ENCODE results near the gene NFE2L3. TPM values are rescaled to one million over a fixed set of nuclear protein-coding genes. Genes with fewer than 3 reads are reported as not detected.

Gene NFE2L3
- total RNA-seq, 4 donors from 2014 or later = 1.5 to 2.7 (median 2.5) TPM

DNA sequence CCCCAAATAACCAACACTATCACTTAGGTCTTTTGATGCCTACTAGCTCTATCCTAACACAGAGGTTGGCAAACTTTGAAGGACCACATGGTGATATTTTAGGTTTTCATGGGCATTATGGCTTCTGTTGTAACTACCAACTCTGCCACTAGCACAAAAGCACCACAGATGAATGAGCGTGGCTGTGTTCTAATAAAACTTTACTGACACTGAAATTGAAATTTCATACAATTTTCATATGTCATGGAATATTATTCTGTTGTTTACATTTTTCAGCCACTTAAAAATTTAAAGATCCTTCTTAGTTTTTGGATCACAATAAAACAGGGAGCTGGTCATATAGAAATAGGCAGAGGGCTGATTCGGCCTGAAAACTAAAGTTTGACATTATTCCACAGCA lies 76.0 kb downstream of the NFE2L3 start:
- no peak overlapping the region for H3K27ac ChIP-seq (replicated peaks in 1 of 4)
- H3K9me3 ChIP-seq = no peaks in the 10 kb centered on the region
- TF ChIP-seq POLR2A (IDR thresholded peaks at IDR 0.05; ENCODE audit: low read depth) (no peak), EP300 (IDR thresholded peaks at IDR 0.05) (no peak), POLR2AphosphoS5 (IDR thresholded peaks at IDR 0.05) (no peak), CTCF (IDR thresholded peaks at IDR 0.05) (no peak)
- 93% methylated on average over 2 of the region's 2 CpGs for WGBS
- H3K4me1 ChIP-seq = no peaks in the 10 kb centered on the region
- intact Hi-C loops (cut with DNase I) = no loop called here
- no peak overlapping the region for H3K4me3 ChIP-seq
- no peak for DNase-seq (ENCODE audit: extremely low spot score)
- H3K27me3 ChIP-seq = peaks cover 0 to 15% (median 0%) of the 10 kb centered on the region in 4 donors
- H3K36me3 ChIP-seq = no peaks in the 10 kb centered on the region

- H3K4me3 ChIP-seq = no peak overlapping the region
- H3K27me3 ChIP-seq = peaks cover 0 to 4% (median 0%) of the 10 kb centered on the region in 4 donors
- H3K27ac ChIP-seq (replicated peaks in 1 of 4) = no peak overlapping the region
- no peaks in the 10 kb centered on the region for H3K36me3 ChIP-seq
- no peak for DNase-seq (ENCODE audit: extremely low spot score)
- no peak for TF ChIP-seq POLR2AphosphoS5 (IDR thresholded peaks at IDR 0.05)
- no peak for TF ChIP-seq EP300 (IDR thresholded peaks at IDR 0.05)
- no peak for TF ChIP-seq POLR2A (IDR thresholded peaks at IDR 0.05; ENCODE audit: low read depth)
- 75% methylated on average over 5 of the region's 5 CpGs for WGBS
- intact Hi-C loops (cut with DNase I) = no loop called here
- H3K9me3 ChIP-seq = no peaks in the 10 kb centered on the region
- H3K4me1 ChIP-seq = no peaks in the 10 kb centered on the region
Measured at GRCh38 chr7:26233902-26234511, 82.0 kb downstream of the NFE2L3 start.

Other genes with a start within 250 kb of the NFE2L3 start
- gene HNRNPA2B1, start 48.5 kb downstream of the NFE2L3 start, total RNA-seq = 100 to 1,000 TPM; 158 to 220 (median 202) TPM
- gene CBX3, start 49.5 kb downstream of the NFE2L3 start, total RNA-seq = 10 to 100 TPM; 51.5 to 78.5 (median 60.3) TPM
- 1 to 10 TPM; 1.9 to 5.0 (median 4.1) TPM for gene SNX10, start 139.7 kb downstream of the NFE2L3 start, total RNA-seq

All from esophagus muscularis mucosa (tissue), 4 donors.